HG02571 (cell line): ENCODE measurements around the gene RPS13.
"Not testable (repeated sequence)": the region's sequence is repeated elsewhere in the genome, so short reads cannot be mapped to it uniquely, and the experiment has no call there.

Experiments
- ATAC-seq: cut with Tn5 transposase; IDR thresholded peaks from one replicate; pipeline ENCODE4 v1.9.1; 2021; ENCODE audit warnings: mild to moderate bottlenecking, moderate library complexity; ENCODE audit not compliant: unreplicated experiment

Gene RPS13

DNA sequence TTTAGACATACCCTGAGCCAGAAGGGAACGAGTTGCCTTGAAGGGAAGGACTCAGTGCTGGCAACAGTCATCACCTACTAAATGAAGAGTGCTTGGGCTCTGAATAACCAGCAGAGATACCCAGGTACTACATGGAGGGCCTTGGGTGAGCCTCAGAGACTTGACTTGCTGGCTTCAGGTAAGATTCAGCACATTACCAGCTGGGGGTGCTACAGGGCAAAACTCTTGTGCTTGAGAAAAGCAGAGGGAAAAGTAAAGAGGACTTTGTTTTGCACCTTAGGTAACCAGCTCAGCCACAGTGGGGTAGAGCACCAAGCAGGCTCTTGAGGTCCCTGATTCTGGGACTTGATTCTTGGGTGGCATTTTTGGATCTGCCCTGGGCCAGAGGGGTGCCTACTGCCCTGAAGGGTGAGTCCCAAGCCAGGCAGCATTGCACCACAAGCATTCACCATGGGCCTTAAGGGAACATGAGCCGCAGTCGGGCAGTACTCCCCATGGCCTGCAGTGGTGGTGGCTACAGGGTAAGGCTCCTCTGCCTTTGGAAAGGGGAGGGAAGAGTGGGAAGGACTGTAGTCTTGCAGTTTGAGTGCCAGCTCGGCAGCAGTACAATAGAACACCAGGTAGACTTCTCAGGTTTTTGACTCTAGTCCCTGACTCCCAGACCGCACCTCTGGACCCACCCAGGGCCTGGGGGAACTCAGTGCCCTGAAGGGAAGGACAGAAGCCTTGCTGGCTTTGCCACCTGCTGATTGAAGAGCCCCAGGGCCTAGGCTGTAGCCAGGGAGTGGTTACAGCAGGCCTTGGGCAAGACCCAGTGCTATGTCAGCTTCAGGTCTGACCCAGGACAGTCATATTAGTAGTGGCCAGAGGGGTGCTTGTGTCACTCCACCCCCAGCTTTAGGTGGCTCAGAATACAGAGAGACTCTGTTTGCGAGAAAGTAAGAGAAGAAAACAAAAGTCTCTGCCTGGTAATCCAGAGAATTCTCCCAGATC lies 40.5 kb downstream of the RPS13 start:
- no peak for ATAC-seq

DNA sequence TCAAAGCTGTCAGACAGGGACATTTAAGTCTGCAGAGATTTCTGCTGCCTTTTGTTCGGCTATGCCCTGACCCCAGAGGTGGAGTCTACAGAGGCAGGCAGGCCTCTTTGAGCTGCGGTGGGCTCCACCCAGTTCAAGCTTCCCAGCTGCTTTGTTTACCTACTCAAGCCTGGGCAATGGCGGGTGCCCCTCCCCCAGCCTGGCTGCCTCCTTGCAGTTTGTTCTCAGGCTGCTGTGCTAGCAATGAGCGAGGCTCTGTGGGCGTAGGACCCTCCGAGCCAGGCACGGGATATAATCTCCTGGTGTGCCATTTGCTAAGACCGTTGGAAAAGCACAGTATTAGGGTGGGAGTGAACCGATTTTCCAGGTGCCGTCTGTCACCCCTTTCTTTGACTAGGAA lies 43.4 kb downstream of the RPS13 start:
- ATAC-seq, result not testable (repeated sequence)

DNA sequence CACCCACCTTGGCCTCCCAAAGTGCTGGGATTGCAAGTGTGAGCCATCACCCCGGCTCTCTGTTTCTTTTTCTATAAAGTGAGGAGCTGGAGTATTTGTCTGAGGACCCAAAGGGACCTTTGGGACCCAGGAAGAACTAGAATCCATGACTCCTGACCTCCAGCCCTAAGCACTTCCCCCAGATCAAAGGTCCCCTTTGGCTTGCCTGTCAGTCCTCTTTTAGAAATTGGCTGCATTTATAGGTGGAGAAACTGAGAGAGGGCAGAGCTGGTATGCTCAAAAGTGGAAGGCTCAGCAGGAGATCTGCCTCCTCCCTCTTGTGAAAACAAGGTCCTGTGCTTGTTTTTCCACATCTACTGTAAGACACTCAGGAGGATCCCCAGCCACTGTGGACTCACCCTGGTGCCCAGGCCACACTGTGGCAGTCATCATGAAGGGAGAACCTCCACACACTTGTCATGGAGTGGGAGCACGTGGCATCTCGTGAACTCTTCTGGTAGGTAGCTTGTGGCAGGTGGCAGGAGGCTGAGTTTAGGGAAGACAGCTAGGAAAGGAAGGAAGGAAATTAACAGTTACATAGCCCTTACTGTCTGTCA lies 50.9 kb downstream of the RPS13 start:
- no peak for ATAC-seq

DNA sequence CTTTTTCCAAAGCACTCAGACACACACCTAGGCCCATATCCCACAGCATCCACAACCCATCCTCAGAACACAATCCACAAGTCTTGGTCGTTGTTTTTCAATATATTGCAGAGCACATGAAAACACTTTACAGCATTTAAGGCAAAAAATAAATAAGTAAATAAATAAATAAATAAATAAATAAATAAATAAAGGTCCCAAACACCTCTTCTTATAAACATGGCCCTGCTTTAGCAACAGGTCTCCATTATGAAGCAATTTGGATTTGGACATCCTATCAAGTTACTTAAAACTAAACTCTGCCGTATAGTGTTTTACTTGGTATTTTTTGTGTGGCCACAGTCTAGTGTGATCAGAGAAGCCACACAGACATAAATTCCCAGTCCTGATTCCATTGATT lies 52.5 kb downstream of the RPS13 start:
- ATAC-seq, result no peak
